PC-9 (cell line): ENCODE data around the gene ALDOA.

Experiments used
- CTCF ChIP-seq: fragments of 200-600 bp; sonication (generic); conservative IDR thresholded peaks from 2 replicates; pipeline ENCODE4 v1.6.1; 2017; ENCODE audit warnings: mixed run types, antibody characterized with exemption, mild to moderate bottlenecking, moderate library complexity
- EZH2 ChIP-seq: fragments of 200-600 bp; sonication (generic); IDR thresholded peaks from 2 replicates; pipeline ENCODE4 v1.8.0; 2017; ENCODE audit warnings: antibody characterized with exemption, low read depth

DNA sequence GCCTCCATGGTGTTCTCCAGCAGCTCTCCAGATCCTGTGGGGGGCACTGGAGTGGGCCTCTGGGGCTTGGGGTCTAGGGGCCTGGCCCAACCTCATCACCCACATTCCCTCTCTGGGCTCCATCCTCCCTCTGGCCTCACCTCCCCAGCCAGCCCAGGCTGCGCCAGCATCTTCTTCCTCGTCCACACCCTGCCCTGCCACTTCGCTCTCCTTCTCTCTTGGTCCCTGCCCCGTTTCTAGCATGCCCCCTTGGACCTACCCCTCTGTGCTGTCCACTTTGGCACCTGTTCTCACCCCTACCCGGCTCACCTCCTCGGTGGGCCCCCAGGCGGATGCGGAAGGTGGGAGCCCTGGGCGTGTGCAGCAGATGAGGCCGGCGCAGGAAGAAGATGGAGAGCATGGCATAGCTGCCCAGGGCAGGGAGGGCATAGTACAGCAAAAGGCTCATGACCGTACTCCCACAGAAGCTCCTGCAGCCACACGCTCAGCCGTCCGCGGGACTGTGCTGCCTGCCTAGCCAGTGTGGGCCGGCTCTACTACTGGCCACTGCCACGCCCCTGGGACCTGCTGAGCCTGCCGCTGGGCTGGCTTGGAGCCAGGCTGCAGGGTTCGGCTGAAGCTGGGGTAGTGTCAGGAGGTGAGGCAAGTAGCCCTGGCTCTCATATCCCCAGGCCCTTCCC is 47.6 kb downstream of the ALDOA start, which contains the start of gene GDPD3:
- TF ChIP-seq EZH2 (no peak), CTCF (no peak)
